ENCODE data around the gene TRNP1.

Gene TRNP1

DNA sequence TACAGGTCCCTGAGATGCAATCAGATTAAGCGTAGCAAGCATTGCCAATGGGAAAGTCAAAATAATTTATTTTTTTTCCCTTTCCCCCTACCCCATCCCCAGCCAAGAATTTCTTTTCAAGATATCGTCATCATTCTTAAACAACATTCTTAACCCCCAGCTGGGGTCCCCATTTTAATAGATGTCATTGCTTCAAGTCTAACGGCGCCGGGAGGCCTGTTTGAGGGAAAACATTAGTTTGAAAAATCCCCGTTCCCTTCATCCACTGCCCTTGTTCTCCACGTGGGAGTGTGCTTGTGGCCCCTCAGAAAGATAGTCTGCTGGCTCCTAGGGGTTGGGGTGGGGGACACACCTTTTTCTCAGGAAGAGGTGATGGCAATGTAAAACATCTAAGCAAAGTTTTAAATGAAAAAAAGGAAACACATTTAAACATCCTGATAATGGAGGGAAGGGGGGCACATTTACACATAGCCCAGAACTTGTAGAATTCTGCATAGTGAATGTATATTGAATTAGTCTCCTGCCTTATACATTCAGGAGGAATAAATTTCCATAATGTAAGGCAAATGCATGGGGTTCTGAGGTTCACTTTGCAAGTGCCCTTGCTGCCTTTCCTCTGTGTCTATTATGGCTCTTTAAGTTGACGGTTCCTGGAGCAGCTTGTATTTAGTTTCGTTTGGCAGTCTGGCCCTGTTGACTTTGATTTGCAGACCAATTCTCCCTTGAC lies 6.8 kb downstream of the TRNP1 start:
- DNase-seq, result no peak
- intact Hi-C loops (cut with DNase I), result no loop called here

DNA sequence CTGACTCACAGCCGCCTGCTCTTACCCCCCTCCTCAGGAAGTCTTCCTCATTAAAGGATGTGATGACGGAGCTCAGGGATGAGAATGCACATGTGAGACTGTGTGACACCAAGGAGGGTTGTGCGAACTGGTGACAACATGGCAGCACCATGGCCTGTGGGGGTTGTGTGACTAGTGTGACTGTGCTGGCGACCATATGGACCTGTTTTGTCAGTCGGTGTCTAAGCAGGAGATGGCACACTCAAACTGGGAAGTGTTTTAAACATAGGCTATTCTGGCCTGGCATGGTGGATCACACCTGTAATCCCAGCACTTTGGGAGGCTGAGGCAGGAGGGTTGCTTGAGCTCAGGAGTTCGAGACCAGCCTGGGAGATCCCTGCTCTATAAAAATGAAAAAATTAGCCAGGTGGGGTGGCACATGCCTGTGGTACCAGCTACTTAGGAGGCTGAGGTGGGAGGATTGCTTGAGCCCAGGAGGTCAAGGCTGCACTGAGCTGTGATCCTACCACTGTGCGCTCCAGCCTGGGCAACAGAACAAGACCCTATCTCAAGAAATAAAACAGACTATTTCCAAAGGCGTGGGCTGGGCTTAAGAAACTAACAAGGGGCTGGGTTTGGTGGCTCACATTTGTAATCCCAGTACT lies 7.4 kb downstream of the TRNP1 start:
- no peak for DNase-seq
- intact Hi-C loops (cut with DNase I), result no loop called here

DNA sequence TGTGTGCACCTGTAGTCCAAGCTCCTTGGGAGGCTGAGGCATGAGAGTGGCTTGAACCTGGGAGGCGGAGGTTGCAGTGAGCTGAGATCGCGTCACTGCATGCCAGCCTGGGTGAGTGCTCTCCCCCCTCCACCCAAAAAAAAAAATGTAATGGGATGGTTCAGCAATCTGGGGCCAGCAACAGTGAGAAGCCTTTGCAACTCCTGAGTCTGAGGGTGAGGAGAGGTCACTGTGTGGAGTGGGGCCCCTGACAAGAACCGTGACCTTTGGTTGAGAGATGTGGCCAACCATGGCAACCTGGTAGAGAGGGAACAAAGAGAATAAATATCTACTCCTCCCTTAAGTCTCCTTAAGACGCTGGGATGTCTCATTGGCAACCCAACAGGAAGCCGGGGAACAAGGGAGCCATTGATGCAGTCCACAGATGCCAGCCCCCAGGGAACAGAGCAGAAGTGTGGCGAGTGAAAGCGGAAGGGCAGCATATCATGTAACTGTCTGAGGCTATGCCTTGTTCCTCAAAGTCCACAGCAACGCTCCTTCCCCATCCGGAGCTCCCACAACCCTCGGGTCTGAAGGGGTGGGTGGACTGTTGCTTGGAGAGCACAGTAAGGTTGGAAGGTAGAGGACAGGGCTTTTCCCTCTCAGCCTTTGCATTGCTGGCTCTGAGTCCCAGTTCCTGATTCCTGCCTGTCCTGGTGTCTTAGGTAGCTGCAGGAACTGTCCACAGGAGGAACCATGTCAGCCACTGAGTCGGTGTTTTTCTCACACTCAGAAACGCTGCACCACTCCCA lies 8.3 kb downstream of the TRNP1 start:
- intact Hi-C loops (cut with DNase I), result no loop called here
- peak in 6 of 10 donors; percentile 37 to 87 (median 46) for DNase-seq

DNA sequence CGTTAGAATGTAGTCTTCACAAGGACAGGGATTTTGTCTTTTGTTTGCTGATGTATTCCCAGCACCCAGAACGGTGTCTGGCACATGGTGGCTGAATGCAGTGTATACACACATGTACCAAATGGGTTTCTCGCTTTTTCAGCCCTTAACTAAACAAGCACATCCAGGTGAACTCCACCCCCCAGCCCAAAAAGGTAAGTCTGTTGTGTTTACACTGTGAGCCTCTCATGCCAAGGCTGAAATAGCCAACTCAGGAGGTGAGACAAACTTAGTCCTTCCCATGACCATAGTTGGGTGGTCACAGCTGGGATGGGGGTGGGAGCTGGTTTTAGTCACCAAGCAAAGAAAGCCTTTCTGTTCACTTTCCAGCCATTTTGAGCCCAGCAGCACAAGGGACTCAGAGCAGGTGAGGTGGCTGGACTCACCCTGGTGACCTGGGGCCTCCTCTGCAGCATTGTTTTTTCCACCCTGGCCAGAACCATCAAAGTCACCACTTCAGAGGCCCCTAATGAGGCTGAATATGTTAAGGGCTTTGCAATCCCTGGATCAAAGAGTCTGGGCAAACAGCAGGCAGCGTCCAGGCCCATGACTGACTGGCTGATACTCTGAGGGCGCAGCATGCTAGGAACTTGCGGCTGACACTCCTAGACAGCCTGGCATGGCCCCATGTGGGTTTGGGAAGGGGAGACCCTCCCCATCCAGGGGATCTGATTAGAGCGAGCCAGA lies 10.4 kb downstream of the TRNP1 start:
- intact Hi-C loops (cut with DNase I), result no loop called here
- DNase-seq, result no peak

DNA sequence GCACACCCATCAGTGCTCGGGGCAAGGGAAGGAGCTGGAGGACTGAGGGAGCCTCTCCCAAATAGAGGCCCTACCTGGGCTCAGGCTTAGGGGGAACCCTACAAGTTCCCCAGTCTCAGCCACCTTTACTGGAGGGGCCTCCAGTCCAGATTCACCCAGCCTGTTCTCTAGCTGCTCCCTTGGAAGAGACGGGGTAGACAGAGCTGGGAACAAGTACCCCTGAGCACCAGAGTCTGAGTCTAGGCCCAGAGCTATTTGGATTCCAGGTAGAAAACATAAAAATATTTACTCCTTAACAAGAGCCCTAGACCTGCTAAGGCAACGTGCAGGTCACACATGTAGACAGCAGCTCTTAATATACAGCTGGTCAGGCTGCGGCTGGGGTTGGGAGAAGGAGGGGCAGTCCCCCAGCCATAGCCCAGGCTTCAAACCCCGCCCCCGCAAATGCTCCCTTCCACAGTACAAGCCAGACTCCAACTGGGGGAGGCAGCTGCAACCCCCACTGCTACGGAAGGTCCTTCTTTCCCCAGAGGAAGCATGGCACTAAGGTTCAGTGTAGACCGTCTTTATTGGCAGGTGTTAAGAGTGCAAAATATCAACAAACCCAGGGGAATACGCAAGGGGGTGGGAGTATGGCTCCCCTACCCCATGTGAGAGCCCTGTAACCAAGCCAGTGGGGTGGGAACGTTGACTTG lies 11.1 kb downstream of the TRNP1 start:
- intact Hi-C loops (cut with DNase I), result no loop called here
- DNase-seq, result no peak

DNA sequence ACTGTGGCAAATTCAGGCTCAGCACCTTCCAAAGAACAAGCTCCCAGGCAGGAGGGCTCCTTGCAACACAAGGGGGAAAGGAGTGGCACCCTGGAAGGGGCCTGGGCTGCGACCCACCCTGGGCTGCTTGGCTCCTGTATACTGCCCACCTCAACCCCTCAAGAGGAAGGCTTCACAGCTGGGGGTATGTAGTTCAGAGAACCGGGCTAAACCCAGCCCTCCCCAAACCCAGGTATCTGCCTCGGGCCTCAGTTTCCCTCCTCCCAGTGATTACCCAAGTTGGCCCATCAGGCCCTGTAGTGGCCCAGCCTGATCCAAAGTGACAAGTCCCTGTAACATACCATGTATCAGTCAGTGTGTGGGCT lies 11.7 kb downstream of the TRNP1 start:
- intact Hi-C loops (cut with DNase I), result no loop called here
- no peak for DNase-seq

DNA sequence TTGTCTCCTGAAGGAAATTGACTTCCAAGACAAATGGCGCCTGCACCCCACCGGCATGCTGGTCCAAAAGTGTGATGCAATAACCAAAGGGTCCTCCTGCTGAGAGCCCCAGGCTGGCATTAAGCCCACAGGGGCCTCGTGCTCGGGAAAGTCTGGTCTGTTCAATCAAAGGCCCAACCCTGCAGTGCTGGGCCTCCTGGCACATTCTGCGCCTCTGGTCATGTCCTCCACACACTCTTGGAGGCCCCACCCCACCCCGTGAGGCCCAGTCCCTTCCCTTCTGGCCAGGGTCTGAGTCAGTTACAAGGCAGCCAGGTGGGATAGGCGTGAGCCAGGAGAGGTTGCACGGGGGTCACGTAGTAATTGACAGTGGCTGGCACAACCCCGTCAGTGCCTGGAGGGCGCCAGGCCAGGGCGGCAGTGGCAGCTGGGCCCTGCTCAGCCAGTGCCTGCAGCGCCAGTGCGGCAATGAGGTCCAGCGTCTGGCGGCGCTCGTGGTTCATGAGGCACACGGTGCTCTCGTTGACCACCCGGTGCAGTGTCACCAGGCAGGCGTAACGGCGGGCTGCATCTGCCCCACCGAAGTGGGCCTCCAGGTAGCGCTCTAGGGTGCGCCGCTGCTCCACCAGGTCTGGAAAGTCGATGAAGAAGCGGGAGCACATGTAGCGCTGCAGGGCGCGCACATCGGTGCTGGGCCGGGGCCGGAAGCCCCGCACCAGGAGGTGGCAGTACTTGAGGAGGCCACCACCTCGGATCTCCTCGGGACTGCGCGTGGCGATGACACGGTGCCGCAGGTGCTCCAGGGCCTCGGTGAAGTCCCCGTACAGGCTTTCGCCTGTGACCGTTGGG lies 12.4 kb downstream of the TRNP1 start:
- no peak for DNase-seq
- intact Hi-C loops (cut with DNase I), result no loop called here

DNA sequence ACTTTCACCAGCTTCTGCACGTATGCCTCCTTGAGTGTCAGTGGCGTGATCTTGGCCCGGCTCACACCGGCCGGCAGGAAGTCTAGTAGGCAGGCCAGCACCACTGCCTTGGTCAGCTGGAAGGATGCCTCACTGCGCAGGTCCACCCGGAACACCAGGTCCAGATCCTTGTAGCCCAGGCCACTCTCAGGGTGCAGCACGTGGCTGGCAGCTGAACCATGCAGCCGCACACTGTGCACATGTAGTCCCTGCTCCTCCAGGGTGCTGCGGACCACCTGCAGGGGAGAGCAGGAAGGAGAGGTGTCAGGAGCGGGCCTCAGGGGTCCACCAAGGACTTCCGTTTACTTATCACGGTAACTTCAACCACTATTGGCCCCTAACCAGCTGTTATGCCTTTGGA lies 13.2 kb downstream of the TRNP1 start:
- no peak for DNase-seq
- intact Hi-C loops (cut with DNase I), result no loop called here

DNA sequence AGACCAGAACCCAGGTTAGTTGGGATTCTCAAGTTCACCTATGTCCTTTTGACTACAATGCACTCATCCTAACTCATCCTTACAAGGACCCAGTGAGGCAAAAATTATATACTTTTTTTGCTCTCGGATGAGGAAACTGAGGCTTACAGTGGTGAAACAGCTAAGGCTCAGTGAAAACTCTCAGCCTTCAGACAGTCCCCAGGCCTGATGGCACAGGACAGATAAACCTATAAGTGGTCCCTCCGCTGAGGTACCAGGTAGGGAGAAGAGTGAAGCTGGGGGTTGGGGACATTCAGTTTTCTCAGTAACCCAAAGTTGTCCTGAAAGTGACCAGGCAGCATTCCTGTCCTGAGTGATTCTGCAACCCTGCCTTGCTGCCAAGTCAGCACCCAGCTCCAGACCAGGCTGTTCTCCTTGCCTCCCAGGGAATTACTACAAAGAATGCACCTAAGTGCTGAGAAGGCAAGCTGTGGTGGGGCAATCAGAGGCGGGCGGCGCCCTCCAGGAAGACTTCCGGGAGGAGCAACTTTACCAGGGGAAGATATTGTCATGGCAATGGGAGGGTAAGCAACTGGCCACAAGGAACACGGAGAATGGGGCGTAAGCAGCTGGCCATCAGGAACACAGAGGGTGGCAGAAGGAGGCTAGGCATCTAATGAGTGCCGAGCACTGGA lies 14.6 kb downstream of the TRNP1 start:
- intact Hi-C loops (cut with DNase I), result no loop called here
- DNase-seq, result peak in 1 of 10 donors; percentile 20

DNA sequence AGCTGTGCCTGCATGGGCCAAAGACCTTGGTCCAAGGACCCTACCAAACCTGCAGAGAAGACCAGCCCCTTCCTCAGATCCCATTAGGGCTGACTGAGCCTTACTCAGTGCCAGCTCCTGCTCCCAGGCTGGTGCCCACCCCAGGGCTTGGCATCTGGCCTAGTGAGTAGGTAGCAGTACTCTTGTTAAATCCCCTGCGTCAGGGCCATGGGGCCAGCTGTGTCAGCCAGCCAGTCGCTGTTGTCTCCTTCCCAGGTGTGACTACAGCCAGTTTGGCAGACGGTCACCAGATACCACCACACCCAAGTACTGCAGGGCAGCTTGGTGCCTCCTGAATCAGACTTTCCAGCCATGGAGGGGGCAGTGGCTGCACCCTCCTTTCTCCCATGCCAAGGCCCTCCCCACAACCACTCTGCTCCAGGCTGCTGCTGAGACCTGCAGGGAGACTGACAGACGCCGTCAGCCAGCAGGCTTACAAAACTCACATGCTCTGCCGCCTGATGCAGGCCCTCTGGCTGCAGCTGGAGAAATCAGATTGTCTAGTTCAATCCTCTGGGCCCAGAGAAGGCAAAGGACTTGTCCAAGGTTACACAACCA lies 16.2 kb downstream of the TRNP1 start:
- DNase-seq, result peak in 1 of 10 donors; percentile 62
- intact Hi-C loops (cut with DNase I), result no loop called here

DNA sequence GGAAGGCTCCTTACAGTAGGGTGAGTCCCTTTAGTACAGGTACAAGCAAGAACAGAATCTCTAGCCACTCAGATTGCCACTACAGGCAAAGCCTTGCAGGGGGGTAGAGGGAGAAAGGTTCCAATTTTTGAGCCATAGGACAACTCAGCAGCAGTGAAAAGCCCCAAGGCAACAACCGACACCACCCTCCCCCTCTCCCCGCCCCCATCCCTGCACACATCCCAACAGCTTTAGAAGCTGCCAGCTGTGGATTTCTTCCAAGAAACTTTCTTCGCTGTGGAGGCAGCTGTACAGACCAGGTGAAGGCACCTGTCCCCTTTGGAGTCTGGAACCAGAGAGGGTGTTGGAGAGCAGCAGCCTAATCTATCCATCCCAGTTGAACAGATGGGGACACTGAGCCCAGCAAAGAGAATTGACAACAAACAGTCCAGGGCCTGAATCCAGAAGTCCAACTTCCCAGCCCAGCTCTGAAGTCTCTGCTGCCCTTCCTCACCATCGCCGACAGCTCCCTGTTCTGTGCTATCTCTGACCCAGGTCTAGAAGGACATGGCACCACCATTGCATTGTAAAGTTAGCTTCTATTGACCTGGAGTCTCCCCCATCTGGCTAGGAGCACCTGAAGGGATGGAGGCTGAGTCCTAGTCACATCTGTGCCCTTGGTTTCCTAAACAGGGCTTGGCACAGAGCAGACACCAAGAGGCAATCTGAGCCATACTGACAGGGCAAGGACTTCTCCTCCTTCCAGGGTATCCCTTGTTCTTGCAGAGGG lies 16.9 kb downstream of the TRNP1 start:
- no peak for DNase-seq
- intact Hi-C loops (cut with DNase I), result no loop called here

DNA sequence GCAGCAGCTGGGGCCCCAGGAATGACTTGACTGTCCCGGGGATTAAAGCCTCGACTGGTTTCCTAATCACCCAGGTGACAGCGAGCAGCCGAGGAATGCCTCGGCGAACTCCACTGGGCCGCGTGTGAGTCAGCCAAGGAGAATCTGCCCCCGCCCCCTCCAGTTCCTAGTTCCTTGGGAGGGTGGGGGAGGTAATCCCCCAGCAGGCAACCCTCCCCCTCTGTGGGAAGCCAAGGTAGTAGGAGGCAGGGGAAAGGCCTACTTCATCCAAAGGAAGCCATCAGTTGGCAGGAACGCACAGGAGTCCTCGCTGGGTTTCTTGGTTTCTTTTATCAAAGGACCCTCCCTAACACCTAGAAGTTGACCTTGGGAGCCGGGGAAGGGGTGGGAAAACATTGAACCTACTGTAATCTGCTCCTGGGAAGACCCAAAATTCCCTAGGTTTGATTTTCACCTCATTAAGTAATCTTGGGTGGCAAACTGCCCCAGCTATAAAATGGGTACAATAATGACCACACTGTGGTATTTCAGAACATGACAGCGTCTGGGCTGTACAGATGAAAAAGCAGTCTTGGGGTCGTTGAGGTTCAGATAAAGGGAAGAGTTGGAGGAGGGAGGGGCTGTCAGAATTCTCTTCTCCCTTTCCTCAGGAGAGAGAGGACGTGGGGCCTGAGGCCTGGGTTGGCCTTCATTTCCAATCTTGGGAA lies 17.7 kb downstream of the TRNP1 start:
- intact Hi-C loops (cut with DNase I), result no loop called here
- no peak for DNase-seq

DNA sequence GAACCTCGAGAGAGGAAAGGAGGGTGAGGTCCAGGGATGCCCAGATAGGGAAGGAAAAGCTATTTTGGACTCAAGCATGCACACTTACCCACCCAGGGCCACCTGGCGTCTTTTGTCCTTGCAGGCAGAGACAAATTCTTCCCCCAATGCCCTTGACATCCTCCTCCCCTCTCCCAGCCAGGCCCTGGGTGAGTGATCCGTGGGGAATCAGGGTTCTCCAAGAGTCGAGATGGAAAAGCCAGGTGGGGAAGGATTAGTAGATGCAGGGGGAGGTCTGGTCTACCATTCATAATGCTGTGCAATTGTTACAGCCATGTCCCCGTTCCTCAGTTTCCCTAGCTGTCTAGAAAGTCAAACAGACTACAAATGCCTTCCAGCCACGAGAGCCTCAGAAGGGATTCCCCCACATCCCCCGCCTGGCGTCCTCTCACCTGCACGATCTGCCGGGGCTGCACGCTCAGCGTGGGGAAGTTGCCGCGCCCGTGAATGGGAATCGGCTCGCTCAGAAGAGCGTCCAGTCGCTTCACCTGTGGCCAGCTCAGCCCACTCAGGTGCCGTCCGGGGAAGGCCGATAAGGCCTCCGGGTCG lies 18.6 kb downstream of the TRNP1 start:
- intact Hi-C loops (cut with DNase I), result no loop called here
- DNase-seq, result no peak

DNA sequence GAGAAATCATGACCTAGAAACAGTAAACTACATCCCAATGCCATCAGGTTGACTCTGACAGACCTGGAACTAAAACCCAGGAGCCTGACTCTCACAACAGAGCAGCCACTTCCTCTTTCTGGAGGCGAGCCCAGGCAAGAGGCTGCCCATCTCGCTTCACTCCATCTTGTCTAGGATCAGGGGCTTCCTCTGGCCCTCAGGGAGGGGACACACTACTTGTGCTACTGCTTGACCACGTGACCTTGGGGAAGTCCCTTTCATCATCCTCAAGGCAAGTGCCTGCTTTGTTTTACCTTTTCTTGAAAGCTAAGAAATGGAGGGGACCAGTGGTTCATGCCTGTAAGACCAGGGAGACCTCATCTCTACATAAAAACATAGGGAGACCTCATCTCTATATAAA lies 21.8 kb downstream of the TRNP1 start:
- DNase-seq, result no peak
- intact Hi-C loops (cut with DNase I), result no loop called here

DNA sequence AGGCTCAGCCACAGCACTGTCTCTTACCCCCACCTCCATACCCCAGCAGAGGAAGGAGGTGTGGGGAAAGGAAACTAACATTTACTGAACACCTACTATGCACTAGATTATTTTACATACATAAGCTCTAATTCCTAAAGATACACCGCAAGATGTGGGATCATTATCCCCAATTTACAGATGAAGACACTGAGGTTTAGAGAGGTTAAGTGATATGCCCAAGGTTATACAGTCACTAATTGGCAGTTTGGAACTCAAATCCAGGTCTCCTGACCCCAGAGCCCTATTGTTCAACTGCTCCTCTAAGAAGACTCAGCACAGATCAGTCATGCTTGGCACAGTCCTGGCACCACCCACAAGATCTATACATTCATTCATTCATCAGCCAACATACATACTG lies 22.9 kb downstream of the TRNP1 start:
- no peak for DNase-seq
- intact Hi-C loops (cut with DNase I), result no loop called here

DNA sequence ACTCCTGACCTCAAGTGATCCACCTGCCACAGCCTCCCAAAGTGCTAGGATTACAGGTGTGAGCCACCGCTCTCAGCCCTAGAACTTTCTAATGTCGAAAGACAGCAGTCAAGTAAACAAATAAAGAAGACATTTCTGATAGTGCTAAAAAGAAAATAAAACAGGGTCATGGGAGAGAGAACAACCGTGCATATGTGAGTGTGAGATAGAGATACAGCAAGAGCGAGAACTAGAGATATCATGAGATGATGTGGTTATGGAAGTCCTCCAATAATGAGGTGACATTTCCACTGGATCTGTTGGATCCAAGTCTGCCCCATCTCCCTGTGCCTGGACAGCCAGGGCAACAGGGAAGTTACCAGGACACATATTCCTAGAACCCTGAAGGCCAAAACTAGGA lies 23.7 kb downstream of the TRNP1 start:
- intact Hi-C loops (cut with DNase I), result no loop called here
- DNase-seq, result no peak

DNA sequence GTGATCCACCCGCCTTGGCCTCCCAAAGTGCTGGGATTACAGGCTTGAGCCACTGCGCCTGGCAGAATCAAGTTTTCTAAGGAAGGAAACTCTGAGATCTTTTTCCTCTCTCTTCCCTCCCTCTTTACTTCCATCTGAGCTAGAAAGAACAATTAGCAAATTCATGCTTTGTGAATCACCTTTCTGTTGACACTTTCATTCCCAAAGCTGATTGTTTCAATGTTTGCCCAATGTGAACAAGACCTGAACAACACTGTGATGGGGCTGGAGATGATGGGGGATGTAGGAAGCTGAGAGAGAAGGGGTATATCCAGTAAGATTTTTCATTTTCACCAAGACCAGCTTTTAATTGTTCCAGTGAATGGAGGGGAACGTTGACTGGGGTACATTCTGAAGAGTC lies 24.8 kb downstream of the TRNP1 start:
- DNase-seq, result no peak
- intact Hi-C loops (cut with DNase I), result no loop called here

All from posterior cingulate gyrus (tissue), 11 donors.